K562 (cell line): ENCODE results near the gene POLR2A.
A peak's percentile ranks its signal among the peaks of the same experiment; 100 is the strongest.

Experiments used
- BHLHE40 ChIP-seq: IDR thresholded peaks from 2 replicates; pipeline ENCODE4 v1.6.1; 2011; ENCODE audit warnings: low read length, improper control_type of control experiment
- CBFA2T2 ChIP-seq: fragments of 450-650 bp; conservative IDR thresholded peaks from 2 replicates; pipeline ENCODE4 v1.6.1; 2017; ENCODE audit warnings: mild to moderate bottlenecking
- POLR2A ChIP-seq: fragments of 450-650 bp; conservative IDR thresholded peaks from 2 replicates; pipeline ENCODE4 v1.6.1; 2016
- POLR2AphosphoS5 ChIP-seq: IDR thresholded peaks from 2 replicates; pipeline ENCODE4 v1.6.1; 2011; ENCODE audit warnings: mild to moderate bottlenecking, low read depth, low read length, moderate library complexity; ENCODE audit not compliant: control insufficient read depth, insufficient read depth
- TBL1XR1 ChIP-seq, 2 experiments: IDR thresholded peaks; 2 replicates each; pipeline ENCODE4 v1.6.1; 2012; ENCODE audit warnings: improper control_type of control experiment in 2 of 2, low read length in 2 of 2, mild to moderate bottlenecking in 1 of 2
- TF ChIP-seq, protein P1 (sequence below), 2 experiments: fragments of 450-650 bp; formaldehyde crosslinking in 1 of 2; IDR thresholded peaks; 2 replicates each; pipeline versions ENCODE4 v1.4.0 to v1.6.1; 2014 to 2020; ENCODE audit warnings: mild to moderate bottlenecking in 2 of 2, borderline replicate concordance in 1 of 2, low read depth in 1 of 2
- TF ChIP-seq, protein P2 (sequence below), 2 experiments: fragments of 450-650 bp; IDR thresholded peaks; 2 replicates each; pipeline ENCODE4 v1.6.1; 2016

DNA sequence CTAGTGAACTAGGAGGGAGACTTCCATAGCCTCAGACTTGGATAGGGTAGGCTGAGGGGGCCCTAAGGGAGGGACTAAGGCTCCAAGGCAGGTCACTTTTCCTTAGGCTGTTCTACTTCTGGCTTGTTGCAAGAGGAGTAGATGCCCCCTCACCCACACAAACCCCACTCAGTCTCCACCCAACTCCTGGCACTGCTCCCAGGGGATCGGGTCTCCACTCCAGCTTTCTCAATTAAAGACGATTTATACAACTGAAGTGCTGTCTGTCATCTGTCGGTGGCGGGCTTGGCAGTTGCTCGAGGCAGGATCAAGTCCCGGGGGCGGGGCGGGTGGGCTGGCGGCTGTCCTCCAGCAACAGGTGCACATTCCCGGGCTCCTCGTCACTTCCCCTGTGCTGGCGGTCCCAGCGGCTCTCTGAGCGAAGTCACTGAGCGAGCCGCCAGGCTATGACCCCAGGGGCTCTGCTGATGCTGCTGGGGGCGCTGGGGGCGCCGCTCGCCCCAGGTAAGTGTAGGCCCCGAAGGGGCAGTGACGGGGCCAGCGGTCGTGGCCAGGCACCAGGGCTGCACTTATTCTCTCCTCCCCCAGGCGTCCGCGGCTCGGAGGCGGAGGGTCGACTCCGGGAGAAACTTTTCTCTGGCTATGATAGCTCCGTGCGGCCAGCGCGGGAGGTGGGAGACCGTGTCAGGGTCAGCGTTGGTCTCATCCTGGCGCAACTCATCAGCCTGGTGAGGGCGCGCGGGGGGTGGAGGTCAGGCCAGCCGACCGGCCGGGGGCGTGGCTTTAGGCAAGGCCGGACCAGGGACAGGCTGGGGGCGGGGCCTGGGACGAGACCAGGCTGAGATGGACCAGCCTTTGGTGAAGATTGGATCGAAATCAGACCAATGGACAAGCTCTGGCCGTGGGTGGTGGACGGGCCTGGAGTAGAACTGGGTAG, 39.2 kb upstream of the POLR2A start, which contains the start of gene CHRNB1:
- TF ChIP-seq TBL1XR1 (IDR thresholded peaks at IDR 0.05; ENCODE audit: low read length in 2 of 2) (no peak), BHLHE40 (no peak), POLR2AphosphoS5 (no peak), CBFA2T2 (no peak), POLR2A (no peak)
- TF ChIP-seq, protein P1, sequence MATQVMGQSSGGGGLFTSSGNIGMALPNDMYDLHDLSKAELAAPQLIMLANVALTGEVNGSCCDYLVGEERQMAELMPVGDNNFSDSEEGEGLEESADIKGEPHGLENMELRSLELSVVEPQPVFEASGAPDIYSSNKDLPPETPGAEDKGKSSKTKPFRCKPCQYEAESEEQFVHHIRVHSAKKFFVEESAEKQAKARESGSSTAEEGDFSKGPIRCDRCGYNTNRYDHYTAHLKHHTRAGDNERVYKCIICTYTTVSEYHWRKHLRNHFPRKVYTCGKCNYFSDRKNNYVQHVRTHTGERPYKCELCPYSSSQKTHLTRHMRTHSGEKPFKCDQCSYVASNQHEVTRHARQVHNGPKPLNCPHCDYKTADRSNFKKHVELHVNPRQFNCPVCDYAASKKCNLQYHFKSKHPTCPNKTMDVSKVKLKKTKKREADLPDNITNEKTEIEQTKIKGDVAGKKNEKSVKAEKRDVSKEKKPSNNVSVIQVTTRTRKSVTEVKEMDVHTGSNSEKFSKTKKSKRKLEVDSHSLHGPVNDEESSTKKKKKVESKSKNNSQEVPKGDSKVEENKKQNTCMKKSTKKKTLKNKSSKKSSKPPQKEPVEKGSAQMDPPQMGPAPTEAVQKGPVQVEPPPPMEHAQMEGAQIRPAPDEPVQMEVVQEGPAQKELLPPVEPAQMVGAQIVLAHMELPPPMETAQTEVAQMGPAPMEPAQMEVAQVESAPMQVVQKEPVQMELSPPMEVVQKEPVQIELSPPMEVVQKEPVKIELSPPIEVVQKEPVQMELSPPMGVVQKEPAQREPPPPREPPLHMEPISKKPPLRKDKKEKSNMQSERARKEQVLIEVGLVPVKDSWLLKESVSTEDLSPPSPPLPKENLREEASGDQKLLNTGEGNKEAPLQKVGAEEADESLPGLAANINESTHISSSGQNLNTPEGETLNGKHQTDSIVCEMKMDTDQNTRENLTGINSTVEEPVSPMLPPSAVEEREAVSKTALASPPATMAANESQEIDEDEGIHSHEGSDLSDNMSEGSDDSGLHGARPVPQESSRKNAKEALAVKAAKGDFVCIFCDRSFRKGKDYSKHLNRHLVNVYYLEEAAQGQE (IDR thresholded peaks at IDR 0.05; ENCODE audit: borderline replicate concordance): 0 out of 2 replicates have a peak, but pooled peaks have one; percentile 34
- TF ChIP-seq, protein P1 (CRISPR knock-in tag; IDR thresholded peaks at IDR 0.05; ENCODE audit: low read depth): no peak
- TF ChIP-seq, protein P2, sequence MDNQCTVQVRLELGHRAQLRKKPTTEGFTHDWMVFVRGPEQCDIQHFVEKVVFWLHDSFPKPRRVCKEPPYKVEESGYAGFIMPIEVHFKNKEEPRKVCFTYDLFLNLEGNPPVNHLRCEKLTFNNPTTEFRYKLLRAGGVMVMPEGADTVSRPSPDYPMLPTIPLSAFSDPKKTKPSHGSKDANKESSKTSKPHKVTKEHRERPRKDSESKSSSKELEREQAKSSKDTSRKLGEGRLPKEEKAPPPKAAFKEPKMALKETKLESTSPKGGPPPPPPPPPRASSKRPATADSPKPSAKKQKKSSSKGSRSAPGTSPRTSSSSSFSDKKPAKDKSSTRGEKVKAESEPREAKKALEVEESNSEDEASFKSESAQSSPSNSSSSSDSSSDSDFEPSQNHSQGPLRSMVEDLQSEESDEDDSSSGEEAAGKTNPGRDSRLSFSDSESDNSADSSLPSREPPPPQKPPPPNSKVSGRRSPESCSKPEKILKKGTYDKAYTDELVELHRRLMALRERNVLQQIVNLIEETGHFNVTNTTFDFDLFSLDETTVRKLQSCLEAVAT (IDR thresholded peaks at IDR 0.05): peak in 1 of 2 experiments; percentile 88; a peak in 2 of 4 replicates
